ENCODE measurements around the gene ZBTB25.
A peak's percentile ranks its signal among the peaks of the same experiment; 100 is the strongest.

ZBTB25 gene

GRCh38 chr14:64506721-64507120 lies 3.1 kb upstream of the ZBTB25 start:
- TF ChIP-seq CTCF (IDR thresholded peaks at IDR 0.05; ENCODE audit: extremely low read depth, insufficient read depth, missing control alignments): no peak
- in situ Hi-C loops (cut with MboI; ENCODE audit: low pct_unique_long_range_greater_than_20kb, low sequenced_read_pairs, unreplicated experiment): no loop called here
- no peak for DNase-seq (ENCODE audit: low spot score)

- peak; percentile 81 for DNase-seq (ENCODE audit: low spot score)
- in situ Hi-C loops (cut with MboI; ENCODE audit: low pct_unique_long_range_greater_than_20kb, low sequenced_read_pairs, unreplicated experiment): no loop called here
- TF ChIP-seq CTCF (IDR thresholded peaks at IDR 0.05; ENCODE audit: extremely low read depth, insufficient read depth, missing control alignments): no peak
These were observed 1.5 kb upstream of the ZBTB25 start for GRCh38 chr14:64504897-64505794.

- DNase-seq (ENCODE audit: low spot score): peak; percentile 78
- TF ChIP-seq CTCF (IDR thresholded peaks at IDR 0.05; ENCODE audit: extremely low read depth, insufficient read depth, missing control alignments): no peak
- in situ Hi-C loops (cut with MboI; ENCODE audit: low pct_unique_long_range_greater_than_20kb, low sequenced_read_pairs, unreplicated experiment): no loop called here
These were observed 765 bp upstream of the ZBTB25 start, which contains the start of gene ZBTB1 for GRCh38 chr14:64504310-64504896. Gene ZBTB1, plus strand, starts transcription at chr14:64504770. Its CDS starts 16,735 bp downstream, at chr14:64521505.

- DNase-seq (ENCODE audit: low spot score): no peak
- TF ChIP-seq CTCF (IDR thresholded peaks at IDR 0.05; ENCODE audit: extremely low read depth, insufficient read depth, missing control alignments): no peak
These were observed 678 bp downstream of the ZBTB25 start for GRCh38 chr14:64502887-64503433.

GRCh38 chr14:64502456-64502855 lies 1.2 kb downstream of the ZBTB25 start:
- in situ Hi-C loops (cut with MboI; ENCODE audit: low pct_unique_long_range_greater_than_20kb, low sequenced_read_pairs, unreplicated experiment): no loop called here
- DNase-seq (ENCODE audit: low spot score): no peak
- peak; percentile 13 for TF ChIP-seq CTCF (IDR thresholded peaks at IDR 0.05; ENCODE audit: extremely low read depth, insufficient read depth, missing control alignments)

More at GRCh38 chr14:64502887-64503433, 678 bp downstream of the ZBTB25 start:
- in situ Hi-C loops (cut with MboI; ENCODE audit: low pct_unique_long_range_greater_than_20kb, low sequenced_read_pairs, unreplicated experiment): no loop called here

GRCh38 chr14:64501411-64502171 lies 2.0 kb downstream of the ZBTB25 start:
- no peak for DNase-seq (ENCODE audit: low spot score)
- in situ Hi-C loops (cut with MboI; ENCODE audit: low pct_unique_long_range_greater_than_20kb, low sequenced_read_pairs, unreplicated experiment): no loop called here

More at GRCh38 chr14:64501411-64502171, 2.0 kb downstream of the ZBTB25 start:
- no peak for TF ChIP-seq CTCF (IDR thresholded peaks at IDR 0.05; ENCODE audit: extremely low read depth, insufficient read depth, missing control alignments)
